ENCODE data around the gene EXTL1. TPM values are rescaled to one million over a fixed set of nuclear protein-coding genes. Genes with fewer than 3 reads are reported as not detected.

The EXTL1 gene
- total RNA-seq, 1 experiment from 2014 or later: 0.15 TPM

Other genes starting within 250 kb of the EXTL1 start
- gene SELENON, start 221.6 kb upstream of the EXTL1 start, total RNA-seq (2021; ENCODE audit: unreplicated experiment): 85.1 TPM
- 35.8 TPM for gene MTFR1L, start 201.8 kb upstream of the EXTL1 start, total RNA-seq (2021; ENCODE audit: unreplicated experiment)
- gene AUNIP, start 162.3 kb upstream of the EXTL1 start, total RNA-seq (2021; ENCODE audit: unreplicated experiment): 12.1 TPM
- gene PAQR7, start 146.1 kb upstream of the EXTL1 start, total RNA-seq (2021; ENCODE audit: unreplicated experiment): 13.1 TPM
- 368 TPM for gene STMN1, start 115.4 kb upstream of the EXTL1 start, total RNA-seq (2021; ENCODE audit: unreplicated experiment)
- 13.0 TPM for gene PAFAH2, start 23.7 kb upstream of the EXTL1 start, total RNA-seq (2021; ENCODE audit: unreplicated experiment)
- not detected for gene SLC30A2, start 24.3 kb downstream of the EXTL1 start, total RNA-seq (2021; ENCODE audit: unreplicated experiment)
- not detected for gene TRIM63, start 45.9 kb downstream of the EXTL1 start, total RNA-seq (2021; ENCODE audit: unreplicated experiment)
- gene PDIK1L, start 90.0 kb downstream of the EXTL1 start, total RNA-seq (2021; ENCODE audit: unreplicated experiment): 8.8 TPM
- gene FAM110D, start 137.3 kb downstream of the EXTL1 start, total RNA-seq (2021; ENCODE audit: unreplicated experiment): 0.34 TPM
- gene C1orf232, start 147.2 kb downstream of the EXTL1 start, total RNA-seq (2021; ENCODE audit: unreplicated experiment): not detected
- gene ZNF593, start 148.1 kb downstream of the EXTL1 start, total RNA-seq (2021; ENCODE audit: unreplicated experiment): 62.4 TPM
- gene ZNF593OS, start 150.1 kb downstream of the EXTL1 start, total RNA-seq (2021; ENCODE audit: unreplicated experiment): not detected
- 26.6 TPM for gene CNKSR1, start 155.7 kb downstream of the EXTL1 start, total RNA-seq (2021; ENCODE audit: unreplicated experiment)
- gene CATSPER4, start 168.8 kb downstream of the EXTL1 start, total RNA-seq (2021; ENCODE audit: unreplicated experiment): not detected
- 37.2 TPM for gene CEP85, start 212.4 kb downstream of the EXTL1 start, total RNA-seq (2021; ENCODE audit: unreplicated experiment)